Endothelial cell of umbilical vein (primary cell): ENCODE measurements around the gene HDHD2. TPM values are rescaled to one million over a fixed set of nuclear protein-coding genes. Genes with fewer than 3 reads are reported as not detected.

Source experiments
- BruUV-seq: library from RNA; stranded (reverse); fragments of 400-500 nt; replicated peaks from 2 replicates; lab custom pipeline; 2021; lab: Mats Ljungman, UMichigan
- CTCF ChIA-PET: fragments of 300-600, 350-600 bp; sonication (Branson Sonifier 250); formaldehyde crosslinking; loops from one replicate; lab custom pipeline; 2021; ENCODE audit warnings: antibody characterized with exemption, inconsistent platforms; lab: Charles Lee
- POLR2A ChIA-PET: fragments of 300-600, 350-600 bp; sonication (Branson Sonifier 250); formaldehyde crosslinking; loops from one replicate; lab custom pipeline; 2021; ENCODE audit warnings: antibody characterized with exemption, inconsistent platforms; lab: Charles Lee
- DNase-seq: peaks from one replicate; pipeline ENCODE4 v3.0.0-alpha.2; 2011; ENCODE audit warnings: low read depth, low spot score
- FAIRE-seq: peaks from 2 replicates; lab custom pipeline; 2011; peaks lifted over from hg19 to GRCh38; lab: Jason Lieb, UNC
- H2AFZ ChIP-seq: 2 replicates; pipeline ENCODE4 v1.6.0; 2012; ENCODE audit warnings: low read depth, low read length, control low read depth, inconsistent platforms
- H3K27ac ChIP-seq: 2 replicates; pipeline ENCODE4 v1.5.1; 2011; ENCODE audit warnings: low read depth, mild to moderate bottlenecking, control low read depth, low read length, moderate library complexity; ENCODE audit not compliant: insufficient read depth
- H3K27me3 ChIP-seq, 2 experiments: 2 replicates each; pipeline versions ENCODE4 v1.6.0 to v1.6.1; 2011; ENCODE audit warnings: low read length in 2 of 2, mixed read lengths in 1 of 2; ENCODE audit not compliant: control insufficient read depth in 2 of 2, insufficient read depth in 2 of 2
- H3K36me3 ChIP-seq, 2 experiments: 2 replicates in 1 of 2; 3 replicates in 1 of 2; pipeline ENCODE4 v1.5.1; 2011; ENCODE audit warnings: low read length in 2 of 2, mild to moderate bottlenecking in 1 of 2, moderate library complexity in 1 of 2; ENCODE audit not compliant: control insufficient read depth in 2 of 2, insufficient read depth in 2 of 2; ENCODE audit errors: extremely low read depth in 1 of 2
- H3K4me1 ChIP-seq: 3 replicates; pipeline ENCODE4 v1.5.1; 2011; ENCODE audit warnings: mild to moderate bottlenecking, low read length; ENCODE audit not compliant: control insufficient read depth, insufficient read depth; ENCODE audit errors: extremely low read depth
- H3K4me2 ChIP-seq: 2 replicates; pipeline ENCODE4 v1.6.1; 2011; ENCODE audit warnings: low read length, control low read depth, mixed read lengths; ENCODE audit not compliant: insufficient read depth
- H3K4me3 ChIP-seq, 3 experiments: fragments of 200-600 bp in 1 of 3; sonication (generic), shearing (Covaris generic) in 1 of 3; replicated peaks in 1 of 3; 2 replicates each; pipeline ENCODE4 v1.5.1; 2011 to 2016; ENCODE audit warnings: control low read depth in 3 of 3, low read length in 3 of 3, mild to moderate bottlenecking in 2 of 3, inconsistent platforms in 1 of 3, low read depth in 1 of 3, moderate library complexity in 1 of 3; ENCODE audit not compliant: insufficient read depth in 1 of 3
- H3K79me2 ChIP-seq: 2 replicates; pipeline ENCODE4 v1.6.0; 2012; ENCODE audit warnings: low read length, inconsistent platforms; ENCODE audit not compliant: control insufficient read depth, insufficient read depth
- H3K9ac ChIP-seq: replicated peaks from 2 replicates; pipeline ENCODE3; 2011; ENCODE audit warnings: low read length, control low read depth; ENCODE audit not compliant: insufficient read depth; ENCODE audit errors: extremely low read depth
- H3K9me1 ChIP-seq: replicated peaks from 3 replicates; pipeline ENCODE4 v1.6.0; 2011; ENCODE audit warnings: mild to moderate bottlenecking, low read length; ENCODE audit not compliant: control insufficient read depth, insufficient read depth; ENCODE audit errors: extremely low read depth
- H3K9me3 ChIP-seq: replicated peaks from 2 replicates; pipeline ENCODE4 v1.5.1; 2012; ENCODE audit warnings: low read length, inconsistent platforms; ENCODE audit not compliant: control insufficient read depth, insufficient read depth
- H4K20me1 ChIP-seq: replicated peaks from 2 replicates; pipeline ENCODE3; 2011; ENCODE audit warnings: mild to moderate bottlenecking, low read length; ENCODE audit not compliant: control insufficient read depth, insufficient read depth; ENCODE audit errors: extremely low read depth
- EZH2 ChIP-seq: IDR thresholded peaks from 2 replicates; pipeline ENCODE4 v1.6.1; 2012; ENCODE audit warnings: borderline replicate concordance, low read depth, mild to moderate bottlenecking, moderate library complexity, low read length, inconsistent platforms; ENCODE audit not compliant: severe bottlenecking
- FOS ChIP-seq: IDR thresholded peaks from 2 replicates; pipeline ENCODE4 v1.6.1; 2011; ENCODE audit warnings: mild to moderate bottlenecking, low read length, moderate library complexity, borderline replicate concordance; ENCODE audit not compliant: insufficient read depth
- GATA2 ChIP-seq: IDR thresholded peaks from 2 replicates; pipeline ENCODE4 v1.7.0; 2011; ENCODE audit warnings: low read depth, mild to moderate bottlenecking, moderate library complexity, mixed read lengths, low read length; ENCODE audit not compliant: insufficient read length, insufficient read depth
- JUN ChIP-seq: IDR thresholded peaks from 2 replicates; pipeline ENCODE4 v1.6.1; 2011; ENCODE audit warnings: borderline replicate concordance, low read depth; ENCODE audit not compliant: insufficient read length, insufficient read depth
- MYC ChIP-seq: IDR thresholded peaks from one replicate; pipeline ENCODE4 v1.6.1; 2011; ENCODE audit warnings: mild to moderate bottlenecking, low read depth, low read length
- POLR2A ChIP-seq: IDR thresholded peaks from 2 replicates; pipeline ENCODE4 v1.6.1; 2012; ENCODE audit warnings: low read depth, mild to moderate bottlenecking, control low read depth, low read length
- POLR2AphosphoS5 ChIP-seq: IDR thresholded peaks from 2 replicates; pipeline ENCODE4 v1.6.1; 2012; ENCODE audit warnings: low read depth, mild to moderate bottlenecking, control low read depth, low read length, moderate library complexity; ENCODE audit not compliant: insufficient read depth
- dilution Hi-C: fragments of 300-500 bp; cut with MboI; formaldehyde crosslinking; loops from one replicate; pipeline ENCODE4 v1.15.0; 2019; ENCODE audit warnings: low sequenced_read_pairs; ENCODE audit not compliant: extremely low pct_ligation_motif_present
- intact Hi-C: fragments of 100-400 bp; cut with micrococcal nuclease; formaldehyde crosslinking; loops from one replicate; pipeline ENCODE4 v1.10.0; 2022
- polyA plus RNA-seq, 4 experiments: library from polyadenylated mRNA; depleted of rRNA in 3 of 4; stranded (reverse) in 3 of 4; unstranded in 1 of 4; fragments of >200 nt; gene quantifications; 2 replicates each; pipeline versions ENCODE4 v1.2.1 to v1.2.3, GENCODE V29; 2011 to 2012; ENCODE audit warnings: missing spikeins in 1 of 4
- total RNA-seq: library from RNA; stranded (reverse); gene quantifications from 2 replicates; pipeline ENCODE4 v1.2.3, GENCODE V29; 2021
- TF ChIP-seq, protein P1 (sequence below): IDR thresholded peaks from 2 replicates; pipeline ENCODE4 v1.6.1; 2011; ENCODE audit not compliant: insufficient read depth, insufficient read length
- TF ChIP-seq, protein P2 (sequence below), 2 donors: IDR thresholded peaks; 1 replicate in 1 of 2; 2 replicates in 1 of 2; pipeline ENCODE4 v1.5.1; 2011; ENCODE audit warnings: low read length in 2 of 2, mild to moderate bottlenecking in 2 of 2, moderate library complexity in 2 of 2, control low read depth in 1 of 2, inconsistent platforms in 1 of 2, low read depth in 1 of 2; ENCODE audit not compliant: insufficient read depth in 1 of 2; ENCODE audit errors: extremely low read depth in 1 of 2

The HDHD2 gene
- total and polyA plus RNA-seq, 2 donors (not counting 3 experiments of a cell fraction or from before 2014, with no cell fraction given), result 3.5 to 18.7 TPM

DNA sequence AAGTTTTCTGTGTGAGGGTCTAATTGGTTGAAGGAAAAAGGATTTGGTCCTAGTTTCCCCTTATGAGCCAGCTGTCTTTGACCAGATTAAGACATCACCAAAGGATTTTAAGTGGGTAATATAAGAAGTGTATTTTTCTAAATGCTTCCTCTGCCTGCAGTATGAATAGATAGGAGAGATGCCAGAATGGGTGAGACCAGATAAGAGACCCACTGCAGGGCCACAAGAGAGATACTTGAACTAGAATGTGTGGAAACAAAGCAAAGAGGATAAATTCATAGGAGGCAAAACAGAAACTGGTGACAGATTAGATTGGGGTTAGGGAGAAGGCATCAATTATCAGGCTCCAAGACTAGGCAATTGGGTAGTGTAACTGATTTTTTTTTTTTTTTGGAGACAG lies 1.1 kb upstream of the HDHD2 start:
- TF ChIP-seq POLR2A, result no peak
- no peak for TF ChIP-seq POLR2AphosphoS5
- TF ChIP-seq EZH2, result no peak
- TF ChIP-seq FOS, result no peak
- TF ChIP-seq, protein P1, sequence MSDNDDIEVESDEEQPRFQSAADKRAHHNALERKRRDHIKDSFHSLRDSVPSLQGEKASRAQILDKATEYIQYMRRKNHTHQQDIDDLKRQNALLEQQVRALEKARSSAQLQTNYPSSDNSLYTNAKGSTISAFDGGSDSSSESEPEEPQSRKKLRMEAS, result no peak
- TF ChIP-seq MYC, result no peak
- TF ChIP-seq, protein P2, sequence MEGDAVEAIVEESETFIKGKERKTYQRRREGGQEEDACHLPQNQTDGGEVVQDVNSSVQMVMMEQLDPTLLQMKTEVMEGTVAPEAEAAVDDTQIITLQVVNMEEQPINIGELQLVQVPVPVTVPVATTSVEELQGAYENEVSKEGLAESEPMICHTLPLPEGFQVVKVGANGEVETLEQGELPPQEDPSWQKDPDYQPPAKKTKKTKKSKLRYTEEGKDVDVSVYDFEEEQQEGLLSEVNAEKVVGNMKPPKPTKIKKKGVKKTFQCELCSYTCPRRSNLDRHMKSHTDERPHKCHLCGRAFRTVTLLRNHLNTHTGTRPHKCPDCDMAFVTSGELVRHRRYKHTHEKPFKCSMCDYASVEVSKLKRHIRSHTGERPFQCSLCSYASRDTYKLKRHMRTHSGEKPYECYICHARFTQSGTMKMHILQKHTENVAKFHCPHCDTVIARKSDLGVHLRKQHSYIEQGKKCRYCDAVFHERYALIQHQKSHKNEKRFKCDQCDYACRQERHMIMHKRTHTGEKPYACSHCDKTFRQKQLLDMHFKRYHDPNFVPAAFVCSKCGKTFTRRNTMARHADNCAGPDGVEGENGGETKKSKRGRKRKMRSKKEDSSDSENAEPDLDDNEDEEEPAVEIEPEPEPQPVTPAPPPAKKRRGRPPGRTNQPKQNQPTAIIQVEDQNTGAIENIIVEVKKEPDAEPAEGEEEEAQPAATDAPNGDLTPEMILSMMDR (IDR thresholded peaks at IDR 0.05; ENCODE audit: extremely low read depth in 1 of 2, insufficient read depth in 1 of 2, low read depth in 1 of 2, low read length in 2 of 2), result no peak
- TF ChIP-seq GATA2, result no peak
- no peak for TF ChIP-seq JUN
- Histone ChIP-seq H3K36me3 (peaks cover 1 to 3% of the 10 kb centered on the region in 2 experiments), H3K9ac (no peak overlapping the region), H3K4me3 (no peak overlapping the region), H3K9me3 (no peaks in the 10 kb centered on the region), H3K4me1 (peaks cover 15% of the 10 kb centered on the region), H4K20me1 (no peaks in the 10 kb centered on the region), H3K27me3 (no peaks in the 10 kb centered on the region), H3K4me2 (peak overlapping the region; percentile 80), H3K27ac (no peak overlapping the region), H3K79me2 (peaks cover 14% of the 10 kb centered on the region), H2AFZ (no peak overlapping the region), H3K9me1 (no peaks in the 10 kb centered on the region)
- no TSS peak for BruUV-seq
- ChIA-PET CTCF (interaction anchor here (2.0 kb wide), 1 partner anchor 605 kb away, joined by 5 read pairs; no protein-coding TSS in a partner anchor), POLR2A (no interaction called here)
- dilution Hi-C loops, result no loop called here
- DNase-seq (no peak), FAIRE-seq (no peak)
- intact Hi-C loops, result no loop called here
